T-cell (primary cell): ENCODE results near the gene EGFL8. TPM values are rescaled to one million over a fixed set of nuclear protein-coding genes. Genes with fewer than 3 reads are reported as not detected.
A peak's percentile ranks its signal among the peaks of the same experiment; 100 is the strongest.
"Not testable (repeated sequence)": the region's sequence is repeated elsewhere in the genome, so short reads cannot be mapped to it uniquely, and the experiment has no call there.

ENCODE experiments used
- ATAC-seq, 4 experiments: fragments of 200-7000 bp in 3 of 4; fragments of 150-1000 bp in 1 of 4; cut with Tn5 transposase; replicated peaks in 1 of 4; 1 replicate in 3 of 4; 2 replicates in 1 of 4; pipeline ENCODE4 v1.10.0; 2021; ENCODE audit warnings: moderate library complexity in 3 of 4, mild to moderate bottlenecking in 2 of 4, moderate number of reproducible peaks in 1 of 4
- CTCF ChIA-PET, 2 donors: fragments of 300-600 bp; sonication (Branson Sonifier 250); formaldehyde crosslinking; loops; one replicate each; lab custom pipeline; 2022; ENCODE audit warnings: antibody characterized with exemption in 2 of 2; lab: Charles Lee
- POLR2A ChIA-PET, 2 donors: fragments of 300-600 bp; sonication (Branson Sonifier 250); formaldehyde crosslinking; loops; one replicate each; lab custom pipeline; 2022; ENCODE audit warnings: antibody characterized with exemption in 2 of 2; lab: Charles Lee
- DNase-seq, 35 experiments: peaks; one replicate each; pipeline versions ENCODE4 v3.0.0 to v3.0.0-alpha.2; 2013 to 2023
- H3K27ac ChIP-seq: one replicate; pipeline ENCODE4 v1.5.1; 2013; ENCODE audit warnings: low read length
- H3K27me3 ChIP-seq, 2 experiments: replicated peaks in 1 of 2; 1 replicate in 1 of 2; 2 replicates in 1 of 2; pipeline versions ENCODE4 v1.6.1 to v1.7.0; 2013; ENCODE audit warnings: low read length in 1 of 2, mixed read lengths in 1 of 2; ENCODE audit not compliant: control insufficient read depth in 2 of 2, insufficient read depth in 2 of 2; ENCODE audit errors: extremely low read depth in 1 of 2
- H3K36me3 ChIP-seq, 2 donors: 1 replicate in 1 of 2; 2 replicates in 1 of 2; pipeline versions ENCODE4 v1.6.1 to v1.7.0; 2013; ENCODE audit warnings: low read length in 1 of 2; ENCODE audit not compliant: control insufficient read depth in 2 of 2, insufficient read depth in 1 of 2; ENCODE audit errors: extremely low read depth in 1 of 2
- H3K4me1 ChIP-seq, 2 experiments: 1 replicate in 1 of 2; 2 replicates in 1 of 2; pipeline versions ENCODE4 v1.6.1 to v1.7.0; 2013; ENCODE audit warnings: low read length in 2 of 2, mixed read lengths in 1 of 2; ENCODE audit not compliant: insufficient read depth in 2 of 2, control insufficient read depth in 1 of 2; ENCODE audit errors: extremely low read depth in 1 of 2
- H3K4me3 ChIP-seq, 2 donors: 1 replicate in 1 of 2; 2 replicates in 1 of 2; pipeline versions ENCODE4 v1.5.1 to v1.7.0; 2013; ENCODE audit warnings: mild to moderate bottlenecking in 2 of 2, low read length in 1 of 2, moderate library complexity in 1 of 2; ENCODE audit not compliant: control insufficient read depth in 1 of 2; ENCODE audit errors: extremely low read depth in 1 of 2
- H3K9me3 ChIP-seq: 2 replicates; pipeline ENCODE4 v1.7.0; 2013
- H3K27ac Mint-ChIP-seq, 2 donors: one replicate each; pipeline ENCODE4 v1.8.0; 2020 to 2021; ENCODE audit warnings: mild to moderate bottlenecking in 2 of 2, mixed read lengths in 2 of 2
- H3K27me3 Mint-ChIP-seq, 2 donors: one replicate each; pipeline ENCODE4 v1.8.0; 2021 to 2022; ENCODE audit warnings: mixed read lengths in 2 of 2
- H3K36me3 Mint-ChIP-seq: one replicate; pipeline ENCODE4 v1.8.0; 2021; ENCODE audit warnings: mixed read lengths
- H3K4me1 Mint-ChIP-seq, 3 donors: one replicate each; pipeline ENCODE4 v1.8.0; 2020 to 2022; ENCODE audit warnings: mixed read lengths in 3 of 3, mild to moderate bottlenecking in 1 of 3
- H3K4me3 Mint-ChIP-seq, 3 donors: one replicate each; pipeline ENCODE4 v1.8.0; 2020 to 2022; ENCODE audit warnings: mild to moderate bottlenecking in 3 of 3, mixed read lengths in 3 of 3, moderate library complexity in 3 of 3
- H3K9me3 Mint-ChIP-seq, 3 donors: one replicate each; pipeline ENCODE4 v1.8.0; 2020 to 2022; ENCODE audit warnings: mixed read lengths in 3 of 3
- WGBS: methylation state at CpG from one replicate; pipeline ENCODE4 v1.1.5; 2013; ENCODE audit warnings: missing lambda C conversion rate; ENCODE audit not compliant: insufficient coverage; 5-methylcytosine and 5-hydroxymethylcytosine counted together
- total RNA-seq, 35 experiments: library from RNA in 6 of 35; stranded (reverse) in 6 of 35; fragments of 120-200 nt in 1 of 35; gene quantifications; one replicate each; pipeline versions ENCODE4 v1.2.1 to v1.2.4 and lab custom pipeline; 2013 to 2026

Gene EGFL8
- total RNA-seq, 5 donors from 2014 or later (not counting 1 experiment from before 2014, with no cell fraction given): 13.9 to 18.9 (median 16.9) TPM

DNA sequence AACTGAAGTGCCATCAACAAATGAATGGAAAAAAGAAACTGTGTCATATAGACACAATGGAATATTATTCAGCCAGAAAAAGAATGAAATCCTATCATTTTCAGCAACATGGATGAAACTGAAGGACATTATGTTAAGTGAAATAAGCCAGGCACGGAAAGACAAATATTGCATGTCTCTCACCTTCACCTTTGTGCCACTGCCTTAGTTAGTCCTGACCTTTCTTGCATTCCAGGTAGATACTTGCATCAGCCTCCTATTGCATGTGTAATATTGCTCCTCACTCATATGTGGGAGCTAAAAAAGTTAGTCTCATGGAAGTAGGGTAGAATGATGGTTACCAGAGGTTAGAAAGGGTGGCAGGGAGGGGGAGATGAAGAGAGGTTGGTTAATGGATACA is 44.6 kb downstream of the EGFL8 start:
- DNase-seq (no peak), ATAC-seq (no peak)
- no peaks in the 10 kb centered on the region for H3K36me3 Mint-ChIP-seq
- ChIA-PET POLR2A (no interaction called here), CTCF (interaction anchor here in 1 of 2 donors (0.7 kb wide), 1 partner anchor 1469 kb away, joined by 3 read pairs; no protein-coding TSS in a partner anchor)
- Histone ChIP-seq H3K27me3 (peaks cover 0 to 3% of the 10 kb centered on the region in 2 experiments), H3K36me3 (no peaks in the 10 kb centered on the region), H3K4me3 (no peak overlapping the region), H3K9me3 (no peaks in the 10 kb centered on the region), H3K4me1 (no peaks in the 10 kb centered on the region), H3K27ac (no peak overlapping the region)
- H3K4me3 Mint-ChIP-seq: no peak overlapping the region
- no peaks in the 10 kb centered on the region for H3K4me1 Mint-ChIP-seq
- H3K27ac Mint-ChIP-seq: no peak overlapping the region
- WGBS: no CpG with 5 or more reads among the region's 1 CpG
- H3K9me3 Mint-ChIP-seq: no peaks in the 10 kb centered on the region
- H3K27me3 Mint-ChIP-seq: no peaks in the 10 kb centered on the region

DNA sequence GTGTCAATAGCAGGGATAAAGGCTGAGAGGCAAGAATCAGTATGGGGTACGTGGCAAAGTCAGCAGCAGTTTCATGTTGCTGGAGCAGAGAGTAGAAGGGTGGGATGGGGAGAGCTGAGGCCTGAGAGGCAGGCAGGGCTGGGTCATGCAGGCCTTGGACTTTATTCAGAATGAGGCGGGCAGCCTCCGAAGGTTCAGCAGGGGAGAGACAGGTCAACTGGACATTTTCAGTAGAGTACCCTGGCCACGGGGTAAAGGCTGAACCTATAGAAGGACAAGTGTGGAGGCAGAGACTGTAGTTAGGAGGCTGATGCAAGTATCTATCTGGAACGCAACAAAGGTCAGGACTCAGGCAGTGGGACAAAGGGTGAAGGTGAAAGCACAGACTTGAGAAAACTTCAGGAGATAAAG is 45.8 kb downstream of the EGFL8 start:
- POLR2A ChIA-PET: no interaction called here
- WGBS: 81% methylated on average over 5 of the region's 5 CpGs
- no peaks in the 10 kb centered on the region for H3K36me3 ChIP-seq
- no peak for ATAC-seq
- no peak overlapping the region for H3K4me3 ChIP-seq
- Mint-ChIP-seq H3K36me3 (no peaks in the 10 kb centered on the region), H3K4me3 (no peak overlapping the region), H3K4me1 (no peaks in the 10 kb centered on the region), H3K27me3 (no peaks in the 10 kb centered on the region), H3K27ac (no peak overlapping the region), H3K9me3 (no peaks in the 10 kb centered on the region)
- H3K27me3 ChIP-seq: no peaks in the 10 kb centered on the region
- H3K27ac ChIP-seq: no peak overlapping the region
- H3K9me3 ChIP-seq: no peaks in the 10 kb centered on the region
- CTCF ChIA-PET: no interaction called here
- DNase-seq: no peak
- no peaks in the 10 kb centered on the region for H3K4me1 ChIP-seq

DNA sequence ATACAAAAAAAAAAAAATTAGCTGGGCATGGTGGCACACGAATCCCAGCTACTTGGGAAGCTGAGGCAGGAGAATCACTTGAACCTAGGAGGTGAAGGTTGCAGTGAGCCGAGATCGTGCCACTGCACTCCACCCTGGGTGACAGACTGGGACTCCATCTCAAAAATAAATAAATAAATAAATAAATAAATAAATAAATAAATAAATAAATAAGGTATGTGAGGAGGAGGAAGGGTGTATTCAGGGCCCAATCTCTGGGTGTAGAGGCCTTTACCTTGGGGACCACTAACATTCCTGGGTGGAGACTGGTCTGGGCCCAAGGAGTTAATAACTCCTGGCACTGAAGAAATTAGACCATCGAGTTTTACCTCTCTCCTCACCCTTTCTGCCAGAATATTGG is 47.0 kb downstream of the EGFL8 start:
- H3K9me3 Mint-ChIP-seq, ATAC-seq, H3K36me3 ChIP-seq, POLR2A ChIA-PET, DNase-seq, H3K27me3 Mint-ChIP-seq, H3K27ac Mint-ChIP-seq, H3K9me3 ChIP-seq, H3K4me1 ChIP-seq, CTCF ChIA-PET, H3K4me1 Mint-ChIP-seq, H3K36me3 Mint-ChIP-seq, H3K4me3 Mint-ChIP-seq, H3K4me3 ChIP-seq, H3K27me3 ChIP-seq, H3K27ac ChIP-seq: not testable (repeated sequence)
- WGBS: no CpG with 5 or more reads among the region's 4 CpGs

DNA sequence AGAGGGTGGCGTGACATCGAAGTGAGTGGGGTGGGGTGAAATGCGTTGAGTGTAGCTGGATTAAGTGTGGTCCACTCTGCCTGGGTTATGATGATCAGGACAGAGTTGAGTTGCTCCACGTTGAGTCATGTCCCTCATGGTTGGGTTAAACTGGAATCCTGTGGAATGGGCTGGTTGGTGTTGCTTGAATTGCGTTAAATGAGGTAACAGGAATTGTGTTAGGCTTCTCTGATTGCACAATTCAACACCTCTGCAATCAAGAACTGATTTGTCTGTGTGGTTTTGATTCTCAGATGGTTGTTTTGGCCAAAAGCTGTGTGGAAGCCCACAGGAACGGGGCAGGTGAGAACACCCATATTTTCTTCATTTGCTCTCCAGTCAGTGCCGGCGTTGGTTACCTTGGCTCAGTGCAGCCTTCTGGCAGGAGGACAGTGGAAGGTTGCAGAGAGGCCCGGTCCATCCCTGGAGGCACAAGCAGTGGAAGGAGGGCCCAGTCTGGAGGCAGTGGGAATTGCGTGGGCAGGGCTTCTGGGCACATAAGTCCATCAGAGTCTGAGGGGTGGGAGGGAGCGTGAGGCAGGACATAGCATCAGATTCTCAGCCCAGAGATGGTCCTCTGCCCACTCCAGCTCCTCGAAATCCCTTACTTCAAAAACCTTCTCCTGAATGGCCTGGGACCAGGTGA is 47.8 kb downstream of the EGFL8 start:
- CTCF ChIA-PET: no interaction called here
- ATAC-seq (no peak), DNase-seq (no peak)
- Histone ChIP-seq H3K27me3 (no peaks in the 10 kb centered on the region), H3K4me1 (no peaks in the 10 kb centered on the region), H3K9me3 (no peaks in the 10 kb centered on the region), H3K36me3 (no peaks in the 10 kb centered on the region), H3K4me3 (no peak overlapping the region), H3K27ac (no peak overlapping the region)
- peak overlapping the region in 1 of 2 donors; percentile 11 for H3K27ac Mint-ChIP-seq
- 79% methylated on average over 10 of the region's 12 CpGs for WGBS
- H3K9me3 Mint-ChIP-seq: no peaks in the 10 kb centered on the region
- POLR2A ChIA-PET: interaction anchor here in 1 of 2 donors (0.5 kb wide), 1 partner anchor 33 kb away, joined by 4 read pairs; no protein-coding TSS in a partner anchor
- no peaks in the 10 kb centered on the region for H3K27me3 Mint-ChIP-seq
- no peaks in the 10 kb centered on the region for H3K36me3 Mint-ChIP-seq
- H3K4me1 Mint-ChIP-seq: no peaks in the 10 kb centered on the region
- H3K4me3 Mint-ChIP-seq: no peak overlapping the region

DNA sequence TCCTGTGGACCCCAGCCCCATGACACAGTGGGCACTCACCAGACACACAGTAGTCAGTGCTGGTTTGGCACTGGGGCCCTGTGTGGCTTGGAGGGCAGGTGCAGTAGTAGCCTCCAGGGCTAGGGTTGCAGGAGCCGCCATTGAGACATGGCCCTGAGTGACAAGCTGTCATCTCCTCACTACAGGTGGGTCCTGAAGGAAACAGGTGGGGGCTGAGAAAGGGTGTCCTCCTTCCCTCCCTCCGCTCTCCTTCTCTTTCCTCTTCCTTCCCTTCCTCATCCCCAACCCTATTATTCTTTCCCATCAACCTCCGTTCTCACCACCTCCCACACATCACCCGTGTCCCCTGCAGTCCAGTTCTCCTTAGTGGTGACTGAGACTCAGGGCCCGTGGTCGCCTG is 49.3 kb downstream of the EGFL8 start:
- no peak overlapping the region for H3K4me3 Mint-ChIP-seq
- Histone ChIP-seq H3K27ac (no peak overlapping the region), H3K4me1 (no peaks in the 10 kb centered on the region), H3K36me3 (no peaks in the 10 kb centered on the region), H3K4me3 (no peak overlapping the region), H3K27me3 (peaks cover 0 to 6% of the 10 kb centered on the region in 2 experiments), H3K9me3 (no peaks in the 10 kb centered on the region)
- DNase-seq (no peak), ATAC-seq (no peak)
- no peaks in the 10 kb centered on the region for H3K36me3 Mint-ChIP-seq
- CTCF ChIA-PET: no interaction called here
- WGBS: 100% methylated on average over 2 of the region's 6 CpGs
- no peaks in the 10 kb centered on the region for H3K4me1 Mint-ChIP-seq
- POLR2A ChIA-PET: no interaction called here
- H3K27ac Mint-ChIP-seq: no peak overlapping the region
- H3K27me3 Mint-ChIP-seq: peaks cover 0 to 5% of the 10 kb centered on the region in 2 donors
- H3K9me3 Mint-ChIP-seq: no peaks in the 10 kb centered on the region

DNA sequence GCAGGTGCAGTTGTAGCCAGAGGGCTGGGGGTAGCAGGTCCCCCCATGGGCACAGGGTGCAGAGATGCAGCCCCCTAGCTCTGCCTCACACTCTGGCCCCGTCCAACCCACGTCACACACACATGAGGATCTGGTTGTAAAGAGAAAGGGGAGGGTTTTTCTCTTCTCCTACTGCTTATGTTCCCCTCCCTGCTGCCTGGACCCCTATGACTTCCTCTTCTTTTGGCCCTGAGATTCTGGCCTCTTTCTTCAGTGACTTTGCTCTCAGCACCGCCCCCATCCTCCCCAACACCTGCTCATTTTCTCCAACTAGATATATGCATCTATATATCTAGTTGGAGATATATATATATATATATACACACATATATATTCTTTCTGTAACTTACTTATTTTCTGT is 49.7 kb downstream of the EGFL8 start:
- Mint-ChIP-seq H3K9me3 (no peaks in the 10 kb centered on the region), H3K36me3 (no peaks in the 10 kb centered on the region), H3K4me3 (no peak overlapping the region), H3K27me3 (peaks cover 0 to 5% of the 10 kb centered on the region in 2 donors), H3K27ac (no peak overlapping the region), H3K4me1 (no peaks in the 10 kb centered on the region)
- Histone ChIP-seq H3K27ac (no peak overlapping the region), H3K4me3 (no peak overlapping the region), H3K27me3 (peaks cover 0 to 6% of the 10 kb centered on the region in 2 experiments), H3K9me3 (no peaks in the 10 kb centered on the region), H3K36me3 (no peaks in the 10 kb centered on the region), H3K4me1 (no peaks in the 10 kb centered on the region)
- DNase-seq: no peak
- WGBS: no CpG with 5 or more reads among the region's 3 CpGs
- no peak for ATAC-seq
- CTCF ChIA-PET: interaction anchor here in 1 of 2 donors (0.7 kb wide), 1 partner anchor 566 kb away, joined by 3 read pairs; no protein-coding TSS in a partner anchor
- POLR2A ChIA-PET: no interaction called here
